PC-9 (cell line): ENCODE data around the gene TMSB4X. TPM values are rescaled to one million over a fixed set of nuclear protein-coding genes. Genes with fewer than 3 reads are reported as not detected.

Source experiments
- BruUV-seq: library from RNA; stranded (reverse); fragments of 400-500 nt; replicated peaks from 2 replicates; lab custom pipeline; 2021; lab: Mats Ljungman, UMichigan
- CTCF ChIA-PET: fragments of 300-600 bp; sonication (Branson Sonifier 250); formaldehyde crosslinking; loops from one replicate; lab custom pipeline; 2022; ENCODE audit warnings: antibody characterized with exemption; lab: Charles Lee
- POLR2A ChIA-PET: fragments of 300-600 bp; sonication (Branson Sonifier 250); formaldehyde crosslinking; loops from one replicate; lab custom pipeline; 2022; ENCODE audit warnings: antibody characterized with exemption; ENCODE audit not compliant: unreplicated experiment; lab: Charles Lee
- DNase-seq, 2 experiments: peaks; one replicate each; pipeline versions ENCODE4 v3.0.0 to v3.0.0-alpha.2; 2015 to 2022; ENCODE audit warnings: mixed read lengths in 1 of 2
- H2AFZ ChIP-seq: fragments of 200-600 bp; sonication (generic); 2 replicates; pipeline ENCODE4 v1.8.1; 2017; ENCODE audit warnings: antibody characterized with exemption
- H3F3A ChIP-seq: fragments of 200-600 bp; sonication (generic); 2 replicates; pipeline ENCODE4 v1.8.1; 2017; ENCODE audit warnings: antibody characterized with exemption, mild to moderate bottlenecking, low read depth; ENCODE audit not compliant: insufficient read depth
- H3K27ac ChIP-seq: fragments of 200-600 bp; sonication (generic); 2 replicates; pipeline ENCODE4 v1.6.1; 2016; ENCODE audit warnings: mixed run types
- H3K27me3 ChIP-seq: fragments of 200-600 bp; sonication (generic); 2 replicates; pipeline ENCODE4 v1.6.1; 2016; ENCODE audit warnings: low read depth, mixed run types; ENCODE audit not compliant: insufficient read depth
- H3K36me3 ChIP-seq: fragments of 200-600 bp; sonication (generic); 2 replicates; pipeline ENCODE4 v1.6.1; 2016; ENCODE audit warnings: low read depth, mixed run types
- H3K4me1 ChIP-seq: fragments of 200-600 bp; sonication (generic); replicated peaks from 2 replicates; pipeline ENCODE4 v1.6.1; 2016; ENCODE audit warnings: mixed run types; ENCODE audit not compliant: insufficient read depth
- H3K4me2 ChIP-seq: fragments of 200-600 bp; sonication (generic); 2 replicates; pipeline ENCODE4 v1.6.1; 2017; ENCODE audit warnings: mixed run types
- H3K4me3 ChIP-seq: fragments of 200-600 bp; sonication (generic); 2 replicates; pipeline ENCODE4 v1.6.1; 2016; ENCODE audit warnings: mixed run types
- H3K79me2 ChIP-seq: fragments of 200-600 bp; sonication (generic); 2 replicates; pipeline ENCODE4 v1.6.1; 2017; ENCODE audit warnings: low read depth, mixed run types
- H3K9me2 ChIP-seq: fragments of 200-600 bp; sonication (generic); 2 replicates; pipeline ENCODE4 v1.8.1; 2017; ENCODE audit warnings: mild to moderate bottlenecking; ENCODE audit not compliant: insufficient read depth
- H3K9me3 ChIP-seq: fragments of 200-600 bp; sonication (generic); 2 replicates; pipeline ENCODE4 v1.8.1; 2016; ENCODE audit warnings: low read depth; ENCODE audit not compliant: insufficient read depth
- H4K20me1 ChIP-seq: fragments of 200-600 bp; sonication (generic); 2 replicates; pipeline ENCODE4 v1.8.1; 2017; ENCODE audit not compliant: insufficient read depth
- EZH2 ChIP-seq: fragments of 200-600 bp; sonication (generic); IDR thresholded peaks from 2 replicates; pipeline ENCODE4 v1.8.0; 2017; ENCODE audit warnings: antibody characterized with exemption, low read depth
- intact Hi-C: fragments of 100-400 bp; cut with micrococcal nuclease; formaldehyde crosslinking; loops from one replicate; pipeline ENCODE4 v1.10.0; 2022; ENCODE audit not compliant: unreplicated experiment
- total RNA-seq: library from RNA; stranded (reverse); gene quantifications from 2 replicates; pipeline ENCODE4 v1.2.3, GENCODE V29; 2021
- TF ChIP-seq, protein P1 (sequence below): fragments of 200-600 bp; sonication (generic); conservative IDR thresholded peaks from 2 replicates; pipeline ENCODE4 v1.6.1; 2017; ENCODE audit warnings: mixed run types, antibody characterized with exemption, mild to moderate bottlenecking, moderate library complexity

The TMSB4X gene
- total RNA-seq, 1 experiment from 2014 or later, result 2,589 TPM

- Histone ChIP-seq H3K79me2 (no peaks in the 10 kb centered on the region), H3K9me2 (no peaks in the 10 kb centered on the region), H3K4me3 (no peak overlapping the region), H3K27ac (peak overlapping the region; percentile 90; the same call in 1 of the 2 replicates), H3F3A (peaks cover 26% of the 10 kb centered on the region), H3K9me3 (no peaks in the 10 kb centered on the region), H3K27me3 (no peaks in the 10 kb centered on the region), H3K4me1 (peaks cover 57% of the 10 kb centered on the region), H3K36me3 (no peaks in the 10 kb centered on the region), H3K4me2 (no peak overlapping the region), H2AFZ (no peak overlapping the region), H4K20me1 (no peaks in the 10 kb centered on the region)
- intact Hi-C loops, result loop anchor here (2.0 kb wide), 2 partner anchors 19 to 31 kb away; no protein-coding TSS in a partner anchor
- TF ChIP-seq, protein P1, sequence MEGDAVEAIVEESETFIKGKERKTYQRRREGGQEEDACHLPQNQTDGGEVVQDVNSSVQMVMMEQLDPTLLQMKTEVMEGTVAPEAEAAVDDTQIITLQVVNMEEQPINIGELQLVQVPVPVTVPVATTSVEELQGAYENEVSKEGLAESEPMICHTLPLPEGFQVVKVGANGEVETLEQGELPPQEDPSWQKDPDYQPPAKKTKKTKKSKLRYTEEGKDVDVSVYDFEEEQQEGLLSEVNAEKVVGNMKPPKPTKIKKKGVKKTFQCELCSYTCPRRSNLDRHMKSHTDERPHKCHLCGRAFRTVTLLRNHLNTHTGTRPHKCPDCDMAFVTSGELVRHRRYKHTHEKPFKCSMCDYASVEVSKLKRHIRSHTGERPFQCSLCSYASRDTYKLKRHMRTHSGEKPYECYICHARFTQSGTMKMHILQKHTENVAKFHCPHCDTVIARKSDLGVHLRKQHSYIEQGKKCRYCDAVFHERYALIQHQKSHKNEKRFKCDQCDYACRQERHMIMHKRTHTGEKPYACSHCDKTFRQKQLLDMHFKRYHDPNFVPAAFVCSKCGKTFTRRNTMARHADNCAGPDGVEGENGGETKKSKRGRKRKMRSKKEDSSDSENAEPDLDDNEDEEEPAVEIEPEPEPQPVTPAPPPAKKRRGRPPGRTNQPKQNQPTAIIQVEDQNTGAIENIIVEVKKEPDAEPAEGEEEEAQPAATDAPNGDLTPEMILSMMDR, result no peak
- no peak for TF ChIP-seq EZH2
- ChIA-PET CTCF (no interaction called here), POLR2A (no interaction called here)
- DNase-seq, result no peak
- no TSS peak for BruUV-seq
These were observed 34.9 kb downstream of the TMSB4X start for GRCh38 chrX:13009844-13010243.

GRCh38 chrX:13010546-13010945 is 35.6 kb downstream of the TMSB4X start:
- Histone ChIP-seq H3K36me3 (no peaks in the 10 kb centered on the region), H3K27ac (peak overlapping the region; percentile 39; the same call in 1 of the 2 replicates), H3K4me2 (no peak overlapping the region), H3K4me1 (peaks cover 57% of the 10 kb centered on the region), H3K79me2 (no peaks in the 10 kb centered on the region), H3F3A (peaks cover 26% of the 10 kb centered on the region), H4K20me1 (no peaks in the 10 kb centered on the region), H3K4me3 (no peak overlapping the region), H3K9me2 (no peaks in the 10 kb centered on the region), H3K27me3 (no peaks in the 10 kb centered on the region), H2AFZ (no peak overlapping the region), H3K9me3 (no peaks in the 10 kb centered on the region)
- no peak for DNase-seq
- ChIA-PET POLR2A (no interaction called here), CTCF (interaction anchor here (0.6 kb wide), 1 partner anchor 197 kb away, joined by 4 read pairs; no protein-coding TSS in a partner anchor)
- no TSS peak for BruUV-seq
- intact Hi-C loops, result no loop called here
- TF ChIP-seq, protein P1, result no peak
- no peak for TF ChIP-seq EZH2

DNA sequence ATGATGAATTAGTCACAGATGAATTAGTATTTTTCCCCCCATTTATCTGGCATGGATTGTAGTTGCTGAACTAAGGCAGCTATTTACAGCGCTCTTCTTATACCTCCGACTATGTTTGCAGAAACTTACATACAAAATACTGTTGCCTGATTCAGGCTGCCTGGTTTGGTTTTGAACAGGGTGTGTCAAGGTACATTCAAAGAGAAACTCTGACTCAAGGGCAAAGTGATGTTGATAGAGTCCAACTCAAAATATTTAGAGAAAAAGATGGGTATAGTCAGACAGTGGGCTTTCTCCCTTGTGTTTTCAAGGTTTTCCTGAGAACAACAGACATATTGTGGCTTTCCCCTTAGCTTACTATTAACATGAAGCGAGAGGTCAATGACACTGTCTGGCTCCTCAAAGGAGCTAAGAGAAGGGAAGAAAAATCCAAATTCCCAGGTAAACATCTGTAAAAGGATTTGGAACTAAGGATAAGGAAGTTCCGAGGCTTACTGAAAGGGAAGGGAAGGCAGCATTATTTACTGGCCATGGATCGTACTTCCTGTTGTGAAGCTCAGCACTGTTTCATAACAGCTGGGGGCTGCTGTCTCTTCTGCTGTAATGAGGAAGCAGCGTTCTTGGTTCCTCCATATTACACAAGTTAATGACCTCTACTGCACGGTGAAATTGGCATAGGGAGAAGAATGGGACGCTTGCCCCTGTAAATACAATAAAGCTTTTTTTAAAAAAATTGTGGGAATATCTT is 38.6 kb downstream of the TMSB4X start:
- no peak overlapping the region for H3K4me3 ChIP-seq
- ChIA-PET CTCF (interaction anchor here (0.6 kb wide), 1 partner anchor 65 kb away, joined by 4 read pairs; no protein-coding TSS in a partner anchor), POLR2A (no interaction called here)
- BruUV-seq, result no TSS peak
- no peaks in the 10 kb centered on the region for H3K9me2 ChIP-seq
- H3F3A ChIP-seq, result peaks cover 7% of the 10 kb centered on the region; the same call in 1 of the 2 replicates
- H3K4me1 ChIP-seq, result peaks cover 34% of the 10 kb centered on the region
- H3K4me2 ChIP-seq, result no peak overlapping the region
- no peaks in the 10 kb centered on the region for H3K36me3 ChIP-seq
- DNase-seq, result no peak
- peak overlapping the region; percentile 34 for H3K27ac ChIP-seq
- no peak for TF ChIP-seq EZH2
- TF ChIP-seq, protein P1, result no peak
- no peaks in the 10 kb centered on the region for H3K9me3 ChIP-seq
- H3K27me3 ChIP-seq, result no peaks in the 10 kb centered on the region
- intact Hi-C loops, result no loop called here
- no peaks in the 10 kb centered on the region for H3K79me2 ChIP-seq
- H4K20me1 ChIP-seq, result no peaks in the 10 kb centered on the region
- no peak overlapping the region for H2AFZ ChIP-seq
